Subcutaneous adipose tissue (tissue), 4 donors: Measurements from ENCODE around the gene LRRN2. TPM values are rescaled to one million over a fixed set of nuclear protein-coding genes. Genes with fewer than 3 reads are reported as not detected.

Experiments
- CTCF ChIP-seq: fragments of 450-650 bp; IDR thresholded peaks from one replicate; pipeline ENCODE4 v1.5.1; 2016; ENCODE audit warnings: low read depth, mild to moderate bottlenecking, control low read depth, antibody characterized with exemption, moderate library complexity
- total RNA-seq, 4 donors: library from RNA; depleted of rRNA; stranded (reverse); fragments of >200 nt; gene quantifications; one replicate each; pipeline ENCODE4 v1.1.0, GENCODE V29; 2016

LRRN2 gene
- total RNA-seq, 4 donors from 2014 or later: 0.17 to 0.38 TPM; not detected in 2

GRCh38 chr1:204711947-204712701, 26.6 kb upstream of the LRRN2 start:
- no peak for TF ChIP-seq CTCF

- TF ChIP-seq CTCF: no peak
These were observed 25.8 kb upstream of the LRRN2 start for GRCh38 chr1:204711103-204711946.

- TF ChIP-seq CTCF: no peak
These were observed 24.7 kb upstream of the LRRN2 start for GRCh38 chr1:204709960-204710912.

GRCh38 chr1:204709021-204709420, 23.5 kb upstream of the LRRN2 start:
- TF ChIP-seq CTCF: no peak

- no peak for TF ChIP-seq CTCF
These were observed 21.4 kb upstream of the LRRN2 start for GRCh38 chr1:204706838-204707509.

GRCh38 chr1:204705888-204706837, 20.6 kb upstream of the LRRN2 start:
- no peak for TF ChIP-seq CTCF
